ENCODE measurements around the gene WWC2.

- no peak for TF ChIP-seq EZH2phosphoT487 (IDR thresholded peaks at IDR 0.05; ENCODE audit: insufficient read depth, low read depth)
- TF ChIP-seq EZH2 (IDR thresholded peaks at IDR 0.05; ENCODE audit: insufficient read depth, poor library complexity, severe bottlenecking) = no peak
These were observed 164.8 kb downstream of the WWC2 start for GRCh38 chr4:183263787-183264386.
